HG03064 (cell line): ENCODE results near the gene PANK2.
A peak's percentile ranks its signal among the peaks of the same experiment; 100 is the strongest.
"Not testable (repeated sequence)": the region's sequence is repeated elsewhere in the genome, so short reads cannot be mapped to it uniquely, and the experiment has no call there.

Experiments
- ATAC-seq: cut with Tn5 transposase; IDR thresholded peaks from one replicate; pipeline ENCODE4 v1.9.1; 2021; ENCODE audit warnings: low read depth; ENCODE audit not compliant: unreplicated experiment

PANK2 gene

DNA sequence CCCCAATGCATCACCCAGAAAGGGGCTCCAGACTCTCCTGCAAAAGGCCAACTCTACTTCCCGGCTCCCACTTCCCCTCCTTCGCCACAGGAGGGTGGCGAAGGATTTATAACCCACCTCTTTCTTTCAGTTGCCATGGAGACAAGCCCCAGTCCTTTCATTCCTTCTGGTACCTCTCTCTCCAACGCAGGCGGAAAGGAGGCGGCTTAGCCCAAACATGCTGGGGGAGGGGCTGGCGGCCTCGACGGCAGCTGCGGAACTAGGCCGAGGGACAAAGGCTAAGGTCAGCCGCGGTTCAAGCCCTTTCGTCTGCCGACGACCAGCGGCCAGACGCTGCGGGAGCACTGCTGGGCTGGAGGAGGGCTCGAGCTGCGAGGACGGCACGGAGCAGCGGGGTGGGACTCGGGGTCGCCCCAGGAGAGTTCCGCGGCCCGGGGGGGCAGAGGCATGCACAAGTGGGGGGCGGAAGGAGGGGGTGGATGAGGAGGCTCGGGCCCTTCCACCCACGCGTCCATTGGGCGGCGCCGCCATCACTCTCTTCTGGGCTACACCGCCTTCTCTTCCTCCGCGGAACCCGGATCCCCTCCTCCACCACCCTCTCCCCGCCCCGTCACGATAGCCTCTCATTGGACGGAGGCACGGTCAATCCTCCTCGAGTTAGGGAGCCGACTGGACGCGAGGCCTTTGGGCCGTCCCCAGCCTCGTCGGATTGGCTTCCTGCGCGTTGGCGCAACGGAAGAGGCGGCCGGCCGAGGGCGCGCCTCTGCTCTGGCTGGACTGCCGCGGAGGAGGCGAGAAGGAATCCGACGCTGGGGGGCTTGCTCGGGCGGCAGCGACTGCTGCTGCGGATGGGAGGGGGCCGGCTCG lies at the start of gene PANK2:
TSS of gene PANK2 (plus strand) at position 766 of the 867 bp plus-strand sequence.
- ATAC-seq, result peak; percentile 92

DNA sequence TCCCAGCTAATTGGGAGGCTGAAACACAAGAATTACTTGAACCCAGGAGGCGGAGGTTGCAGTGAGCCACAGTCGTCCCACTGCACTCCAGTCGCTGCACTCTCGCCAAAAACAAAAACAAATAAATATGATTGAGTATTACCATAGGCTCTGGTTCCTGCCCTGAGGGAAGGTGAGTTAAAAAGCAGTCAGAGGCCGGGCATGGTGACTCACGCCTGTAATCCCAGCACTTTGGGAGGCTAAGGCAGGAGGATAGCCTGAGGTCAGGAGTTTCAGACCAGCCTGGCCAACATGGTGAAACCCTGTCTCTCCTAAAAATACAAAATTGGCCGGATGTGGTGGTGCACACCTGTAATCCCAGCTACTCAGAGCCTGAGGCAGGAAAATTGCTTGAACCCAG lies 49.0 kb upstream of the PANK2 start:
- ATAC-seq, result not testable (repeated sequence)

DNA sequence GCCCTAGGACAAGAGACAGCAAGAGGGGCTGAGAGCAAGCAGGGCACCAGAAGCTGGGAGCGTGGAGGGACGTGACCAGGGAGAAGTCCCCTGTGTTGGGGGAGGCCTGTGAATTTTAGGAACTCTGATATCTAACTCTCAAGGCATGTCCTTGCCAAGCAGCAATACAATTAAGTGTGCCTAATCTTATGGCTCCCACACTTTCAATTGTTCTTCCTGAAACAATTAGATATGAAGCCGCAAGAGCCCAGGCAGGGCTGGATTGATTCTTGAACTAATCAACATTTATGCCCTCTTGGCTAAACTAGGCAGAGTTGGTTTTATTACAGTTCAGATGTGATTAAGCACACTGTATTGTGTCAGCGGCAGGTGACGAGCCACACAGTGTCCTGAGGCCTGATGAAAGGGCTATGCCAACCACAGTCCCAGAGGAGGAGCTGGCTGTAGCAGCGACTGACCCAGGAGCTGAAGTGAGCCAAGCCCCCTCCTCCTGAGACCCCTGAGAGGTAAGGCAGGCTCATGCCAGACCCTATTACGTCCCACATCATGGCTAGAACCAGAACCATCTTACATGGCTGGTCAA lies 46.7 kb upstream of the PANK2 start:
- no peak for ATAC-seq

DNA sequence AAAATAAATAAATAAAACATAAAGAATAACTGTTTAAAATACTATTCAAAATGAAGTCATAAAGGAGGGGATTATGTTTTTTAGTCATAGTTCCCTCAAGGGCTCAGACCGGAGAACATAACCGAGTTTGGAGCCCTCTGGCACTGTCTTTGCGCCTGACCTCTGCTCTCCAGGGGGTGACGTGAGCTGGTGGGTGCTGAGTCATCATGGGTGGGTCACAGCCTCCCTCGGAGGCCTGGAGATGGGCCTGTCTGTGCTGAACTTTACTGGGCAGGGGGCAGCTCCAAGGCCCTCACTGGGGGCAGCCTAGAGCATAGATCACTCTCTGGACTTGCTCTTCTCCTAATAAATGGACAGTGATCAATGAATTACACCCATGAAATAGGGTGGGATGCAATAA lies 45.7 kb upstream of the PANK2 start:
- no peak for ATAC-seq

DNA sequence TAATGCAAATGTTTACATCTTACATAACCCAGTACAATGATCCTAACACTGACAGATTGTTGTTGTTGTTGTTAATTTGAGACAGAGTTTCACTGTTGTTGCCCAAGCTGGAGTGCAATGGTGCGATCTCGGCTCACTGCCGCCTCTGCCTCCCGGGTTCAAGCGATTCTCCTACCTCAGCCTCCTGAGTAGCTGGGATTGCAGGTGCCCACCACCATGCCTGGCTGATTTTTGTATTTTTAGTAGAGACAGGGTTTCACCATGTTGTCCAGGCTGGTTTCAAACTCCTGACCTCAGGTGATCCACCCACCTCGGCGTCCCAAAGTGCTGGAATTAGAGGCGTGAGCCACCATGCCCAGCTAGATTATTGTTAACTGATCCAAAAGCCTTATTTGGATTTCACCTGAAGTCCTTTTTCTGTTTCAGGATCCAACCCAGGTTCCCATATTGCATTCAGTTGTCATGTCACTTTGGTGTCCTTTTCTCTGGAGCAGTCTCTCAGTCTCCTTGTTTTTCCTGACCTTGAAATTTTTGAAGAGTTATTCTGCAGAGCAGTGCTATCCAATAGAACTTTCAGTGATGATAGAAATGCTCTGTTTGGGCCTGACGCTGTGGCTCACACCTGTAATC lies 45.1 kb upstream of the PANK2 start:
- not testable (repeated sequence) for ATAC-seq

DNA sequence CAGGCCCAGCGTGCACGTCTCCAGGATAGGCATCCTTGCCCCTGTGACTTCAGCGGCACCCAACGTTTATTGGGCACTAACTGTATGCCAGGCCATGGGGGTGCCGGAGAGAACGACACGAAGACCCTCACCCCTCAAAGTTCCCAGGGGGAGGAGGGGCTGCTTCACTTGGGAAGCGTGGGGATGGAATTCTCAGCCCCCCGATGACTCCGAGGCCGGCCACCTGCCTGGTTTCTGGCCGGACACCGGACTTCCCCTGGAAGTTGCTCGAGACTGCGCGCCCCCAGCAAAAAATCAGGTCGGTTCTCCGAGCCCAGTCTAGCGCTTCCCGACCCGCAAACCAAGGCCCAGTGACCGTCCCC lies 42.8 kb upstream of the PANK2 start:
- ATAC-seq, result no peak

DNA sequence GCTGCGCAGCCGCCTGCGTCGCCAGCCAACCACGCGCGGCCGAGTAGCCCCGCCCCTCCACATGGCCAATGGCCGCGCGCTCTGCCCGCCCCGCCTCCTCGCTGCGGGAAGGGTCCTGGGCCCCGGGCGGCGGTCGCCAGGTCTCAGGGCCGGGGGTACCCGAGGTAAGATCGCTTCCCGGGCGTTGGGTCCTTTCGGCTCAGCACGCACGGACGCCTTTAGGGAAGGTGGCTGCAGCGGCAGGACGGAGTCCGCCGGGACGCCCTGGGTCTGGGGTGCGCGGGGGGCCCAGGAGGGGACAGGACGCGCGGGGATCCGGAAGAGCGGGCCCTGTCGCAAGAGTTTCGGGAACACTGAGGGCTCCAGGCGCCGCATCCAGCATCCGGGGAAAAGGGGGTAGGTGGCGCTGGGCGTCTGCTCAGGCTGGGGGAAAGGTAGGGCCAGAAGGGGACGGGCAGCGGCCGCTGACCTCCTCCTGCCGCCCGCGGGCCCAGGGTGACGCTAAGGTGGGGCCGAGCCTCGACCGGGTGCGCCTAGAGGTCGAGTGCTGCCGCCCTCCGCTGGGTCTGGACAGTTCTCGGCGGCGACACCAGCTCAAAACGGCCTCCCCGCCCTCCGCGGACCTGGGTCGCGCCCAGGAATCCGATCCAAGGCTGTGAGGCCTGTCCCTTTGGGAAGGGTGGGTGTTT lies 42.3 kb upstream of the PANK2 start, which contains the start of gene MAVS:
TSS of gene MAVS (plus strand) at position 95 of the 689 bp plus-strand sequence. CDS start 7,791 bp downstream, outside the sequence.
- peak; percentile 90 for ATAC-seq

DNA sequence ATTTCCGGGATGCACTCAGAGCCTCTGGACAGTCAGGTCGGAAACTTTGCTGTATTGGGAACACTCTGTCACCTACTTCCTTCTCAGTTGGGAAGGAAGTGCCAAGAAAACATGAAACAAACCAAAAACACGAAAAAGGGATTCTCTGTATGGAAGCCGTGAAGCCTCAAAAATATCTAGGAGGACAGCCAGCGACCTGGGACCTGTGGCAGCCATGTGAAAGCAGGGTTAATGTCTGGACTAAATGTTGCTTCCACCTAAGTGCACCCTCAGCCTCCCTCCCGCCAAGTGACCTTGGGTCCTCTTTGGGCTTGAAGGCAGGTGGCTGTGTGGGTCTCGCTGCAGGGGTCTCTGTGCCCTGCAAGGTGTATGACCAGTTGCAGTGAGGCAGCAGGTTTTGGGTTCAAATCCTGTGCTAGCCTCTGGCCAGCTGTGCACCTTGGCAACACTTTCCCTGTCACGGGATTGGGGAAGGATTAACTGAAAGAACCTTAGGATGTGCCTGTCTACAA lies 41.7 kb upstream of the PANK2 start:
- ATAC-seq, result no peak

DNA sequence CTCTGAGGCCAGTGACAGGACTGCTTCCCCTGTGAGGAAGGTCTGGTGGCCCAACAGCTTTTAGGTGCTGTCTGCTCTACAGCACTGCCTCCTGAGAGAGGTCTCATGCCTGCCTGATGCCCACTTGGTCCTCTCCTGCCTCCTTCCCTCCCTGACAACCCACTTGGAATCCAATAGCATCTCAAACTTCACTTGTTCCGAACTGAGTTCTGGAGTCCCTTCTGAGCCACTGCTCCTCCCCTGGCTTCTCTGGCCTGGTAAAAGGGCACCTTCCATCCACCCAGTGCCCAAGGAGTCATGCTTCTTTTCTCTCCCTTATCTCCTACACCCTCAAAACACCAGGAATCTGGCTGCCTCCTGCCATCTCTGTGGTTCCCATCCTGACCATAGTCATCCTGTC lies 40.6 kb upstream of the PANK2 start:
- ATAC-seq, result no peak

DNA sequence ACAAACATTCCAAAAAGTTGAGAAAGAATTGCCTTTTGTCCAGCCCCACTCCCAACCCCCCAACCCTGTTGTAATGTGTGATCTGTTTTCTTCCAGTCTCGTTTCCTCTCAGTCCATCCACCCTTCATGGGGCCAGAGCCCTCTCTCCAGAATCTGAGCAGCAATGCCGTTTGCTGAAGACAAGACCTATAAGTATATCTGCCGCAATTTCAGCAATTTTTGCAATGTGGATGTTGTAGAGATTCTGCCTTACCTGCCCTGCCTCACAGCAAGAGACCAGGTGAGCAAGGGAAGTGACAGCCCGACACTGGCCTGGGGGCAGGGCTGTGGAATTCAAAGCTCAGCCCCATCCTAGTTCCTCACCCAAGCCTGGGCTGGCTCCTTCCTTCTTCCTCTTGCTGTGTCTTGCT lies 34.7 kb upstream of the PANK2 start:
- ATAC-seq, result no peak

DNA sequence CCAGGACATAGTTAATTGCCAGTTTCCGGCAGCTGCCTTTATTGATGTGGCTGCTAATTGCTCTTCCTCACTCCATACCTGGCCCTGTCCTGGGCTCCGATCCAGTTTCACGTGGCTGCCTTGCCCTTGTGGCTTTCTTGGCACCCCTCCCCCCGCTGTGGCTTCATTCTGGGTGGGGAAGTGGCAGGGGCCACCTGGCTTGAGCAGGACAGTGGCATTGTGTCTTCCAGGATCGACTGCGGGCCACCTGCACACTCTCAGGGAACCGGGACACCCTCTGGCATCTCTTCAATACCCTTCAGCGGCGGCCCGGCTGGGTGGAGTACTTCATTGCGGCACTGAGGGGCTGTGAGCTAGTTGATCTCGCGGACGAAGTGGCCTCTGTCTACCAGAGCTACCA lies 31.8 kb upstream of the PANK2 start:
- ATAC-seq, result no peak

DNA sequence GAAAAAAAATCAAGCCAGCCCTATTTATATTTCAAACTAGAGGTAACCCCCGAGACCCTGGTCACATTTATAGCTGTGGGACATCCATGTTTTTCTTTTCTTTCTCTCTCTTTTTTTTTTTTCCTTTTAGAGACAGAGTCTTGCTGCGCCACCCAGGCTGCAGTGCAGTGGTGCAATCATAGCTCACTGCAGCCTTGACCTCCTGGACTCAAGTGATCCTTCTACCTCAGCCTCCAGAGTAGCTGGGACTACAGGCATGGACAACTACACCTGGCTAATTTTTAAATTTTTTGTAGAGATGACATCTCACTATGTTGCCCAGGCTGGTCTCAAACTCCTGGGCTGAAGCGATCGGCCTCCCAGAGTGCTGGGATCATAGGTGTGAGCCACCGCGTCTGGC lies 30.5 kb upstream of the PANK2 start:
- no peak for ATAC-seq

DNA sequence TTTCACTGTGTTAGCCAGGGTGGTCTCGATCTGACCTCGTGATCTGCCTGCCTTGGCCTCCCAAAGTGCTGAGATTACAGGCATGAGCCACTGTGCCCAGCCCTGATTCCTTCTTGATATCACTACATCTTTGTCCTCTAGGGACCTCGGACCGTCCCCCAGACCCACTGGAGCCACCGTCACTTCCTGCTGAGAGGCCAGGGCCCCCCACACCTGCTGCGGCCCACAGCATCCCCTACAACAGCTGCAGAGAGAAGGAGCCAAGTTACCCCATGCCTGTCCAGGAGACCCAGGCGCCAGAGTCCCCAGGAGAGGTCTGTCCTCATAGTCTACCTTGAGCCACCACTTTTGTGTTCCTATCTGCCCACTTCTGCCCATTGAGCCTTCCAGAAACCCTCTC lies 28.0 kb upstream of the PANK2 start:
- ATAC-seq, result no peak

DNA sequence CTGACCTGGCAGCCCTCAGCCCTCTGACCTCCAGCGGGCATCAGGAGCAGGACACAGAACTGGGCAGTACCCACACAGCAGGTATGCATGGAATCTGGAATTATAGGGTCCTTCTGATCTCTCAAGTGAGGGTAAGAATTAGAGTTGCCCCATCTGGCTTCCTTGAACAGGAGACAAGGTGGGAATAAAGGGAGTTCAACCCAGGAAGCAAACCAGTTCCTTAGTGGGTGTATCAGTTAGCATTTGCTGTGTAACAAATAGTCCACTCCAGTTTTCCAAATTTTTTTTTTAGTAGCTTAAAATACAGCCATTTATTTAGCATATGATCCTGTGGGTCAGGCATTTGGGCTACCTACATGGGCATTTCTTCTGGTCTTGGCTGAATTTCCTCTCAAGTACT lies 26.9 kb upstream of the PANK2 start:
- ATAC-seq, result no peak

DNA sequence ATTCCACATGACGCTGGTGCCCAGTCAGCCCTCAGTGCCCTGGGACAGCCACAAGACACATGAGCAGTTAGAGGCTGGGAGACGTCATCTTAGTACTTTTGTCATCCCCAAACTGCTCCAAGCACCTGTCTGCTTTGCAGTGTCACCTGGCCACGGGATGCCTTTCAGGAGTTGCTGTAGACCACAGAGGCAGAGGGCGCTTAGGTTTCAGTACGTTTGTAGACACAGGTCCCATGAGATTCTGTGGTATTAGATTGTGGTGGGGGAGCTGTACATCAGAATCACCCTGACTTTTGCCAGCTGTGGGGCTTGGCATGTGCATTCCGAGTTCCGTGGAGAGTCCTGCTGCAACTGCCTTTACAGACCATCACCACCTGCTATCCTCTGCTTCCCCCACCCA lies 25.9 kb upstream of the PANK2 start:
- no peak for ATAC-seq

DNA sequence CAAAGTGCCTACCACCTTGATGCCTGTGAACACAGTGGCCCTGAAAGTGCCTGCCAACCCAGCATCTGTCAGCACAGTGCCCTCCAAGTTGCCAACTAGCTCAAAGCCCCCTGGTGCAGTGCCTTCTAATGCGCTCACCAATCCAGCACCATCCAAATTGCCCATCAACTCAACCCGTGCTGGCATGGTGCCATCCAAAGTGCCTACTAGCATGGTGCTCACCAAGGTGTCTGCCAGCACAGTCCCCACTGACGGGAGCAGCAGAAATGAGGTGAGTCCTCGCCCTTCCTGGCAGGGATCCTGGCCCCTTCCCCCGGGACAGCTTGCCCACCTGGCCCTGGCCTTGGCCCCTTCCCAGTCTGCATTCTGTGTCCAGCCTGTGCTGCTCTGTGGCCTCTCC lies 24.7 kb upstream of the PANK2 start:
- no peak for ATAC-seq

DNA sequence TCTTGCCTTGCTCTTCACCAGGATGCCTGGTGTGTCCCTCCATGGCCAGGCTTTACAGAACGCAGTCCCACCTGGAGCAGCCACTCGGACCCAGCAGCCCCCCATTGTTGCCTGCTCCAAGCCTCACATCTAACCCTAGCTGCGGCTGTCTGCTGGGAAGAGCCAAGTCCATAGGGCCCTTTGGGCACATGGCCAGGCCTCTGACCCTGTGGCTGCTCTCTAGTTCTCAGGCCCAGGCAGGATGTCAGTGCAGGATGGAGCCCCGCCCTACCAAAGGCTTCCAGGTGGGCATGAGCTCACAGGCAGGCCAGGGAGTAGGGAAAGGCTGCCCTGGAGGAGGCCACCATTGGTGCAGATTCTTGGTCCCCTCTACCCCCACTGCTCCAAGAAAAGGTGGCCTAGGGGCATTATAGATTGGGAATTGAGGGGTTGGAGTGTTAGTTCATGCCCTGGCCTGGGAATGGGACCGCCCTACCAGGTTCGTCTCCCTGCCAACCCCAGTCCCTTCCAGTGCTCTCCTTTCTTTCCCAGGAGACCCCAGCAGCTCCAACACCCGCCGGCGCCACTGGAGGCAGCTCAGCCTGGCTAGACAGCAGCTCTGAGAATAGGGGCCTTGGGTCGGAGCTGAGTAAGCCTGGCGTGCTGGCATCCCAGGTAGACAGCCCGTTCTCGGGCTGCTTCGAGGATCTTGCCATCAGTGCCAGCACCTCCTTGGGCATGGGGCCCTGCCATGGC lies 23.9 kb upstream of the PANK2 start:
- ATAC-seq, result no peak

DNA sequence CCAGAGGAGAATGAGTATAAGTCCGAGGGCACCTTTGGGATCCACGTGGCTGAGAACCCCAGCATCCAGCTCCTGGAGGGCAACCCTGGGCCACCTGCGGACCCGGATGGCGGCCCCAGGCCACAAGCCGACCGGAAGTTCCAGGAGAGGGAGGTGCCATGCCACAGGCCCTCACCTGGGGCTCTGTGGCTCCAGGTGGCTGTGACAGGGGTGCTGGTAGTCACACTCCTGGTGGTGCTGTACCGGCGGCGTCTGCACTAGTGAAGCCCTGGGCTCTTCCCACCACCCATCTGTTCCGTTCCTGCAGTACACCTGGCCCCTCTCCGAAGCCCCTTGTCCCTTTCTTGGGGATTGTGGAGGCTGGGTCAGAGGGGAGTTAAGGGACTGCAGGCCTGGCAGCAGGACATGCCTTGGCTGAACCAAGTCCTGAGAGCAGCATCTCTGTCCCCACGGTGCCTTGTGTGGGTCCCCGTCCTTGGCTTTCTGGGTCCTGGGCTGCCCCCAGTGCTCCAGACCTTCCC lies 23.2 kb upstream of the PANK2 start:
- ATAC-seq, result no peak

DNA sequence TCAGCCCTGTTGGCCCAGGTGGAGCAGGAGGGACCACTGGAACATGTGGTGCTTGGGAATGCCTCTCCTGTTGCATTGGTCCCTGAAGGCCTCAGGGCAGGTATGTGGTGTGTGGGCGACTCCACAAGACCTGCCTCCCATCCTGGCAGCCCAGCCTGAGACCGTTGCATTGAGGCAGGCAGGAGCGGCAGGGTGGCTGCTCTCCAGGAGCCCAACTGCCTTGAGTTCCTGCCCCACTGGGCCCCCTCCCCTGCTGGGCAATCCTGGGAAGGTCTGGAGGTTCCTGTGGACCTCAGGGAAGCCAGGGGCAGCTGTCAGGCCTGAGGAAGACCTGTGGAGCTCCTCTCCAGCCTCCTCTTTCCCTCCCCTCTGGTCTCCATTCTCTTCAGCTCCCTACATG lies 22.7 kb upstream of the PANK2 start:
- ATAC-seq, result no peak

DNA sequence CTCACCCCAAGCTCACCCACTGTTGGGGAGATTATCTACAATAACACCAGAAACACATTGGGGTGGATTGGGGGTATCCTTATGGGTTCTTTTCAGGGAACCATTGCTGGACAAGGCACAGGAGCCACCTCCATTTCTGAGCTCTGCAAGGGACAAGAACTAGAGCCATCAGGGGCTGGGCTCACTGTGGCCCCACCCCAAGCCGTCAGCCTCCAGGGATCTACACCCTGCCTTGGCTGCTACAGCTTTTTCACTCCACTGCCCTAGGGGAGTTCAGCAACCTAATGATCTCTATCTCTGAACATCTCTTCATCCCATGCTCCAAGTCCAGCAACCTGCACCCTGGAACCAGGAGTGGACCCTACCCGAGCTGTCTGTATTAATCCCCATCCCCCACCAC lies 21.4 kb upstream of the PANK2 start:
- ATAC-seq, result no peak
